Uterus (tissue), 2 donors: ENCODE data around the gene RAB43.

Source experiments
- POLR2A ChIP-seq, 2 donors: fragments of 450-650 bp; IDR thresholded peaks; one replicate each; pipeline ENCODE4 v1.6.1; 2016; ENCODE audit warnings: antibody characterized with exemption in 2 of 2, mild to moderate bottlenecking in 1 of 2, moderate library complexity in 1 of 2
- TF ChIP-seq, protein P1 (sequence below), 4 experiments: fragments of 200-600 bp in 2 of 4; fragments of 450-650 bp in 2 of 4; sonication (generic) in 2 of 4; IDR thresholded peaks; one replicate each; pipeline ENCODE4 v1.5.1; 2016 to 2019; ENCODE audit warnings: antibody characterized with exemption in 4 of 4, mild to moderate bottlenecking in 2 of 4, moderate library complexity in 1 of 4

DNA sequence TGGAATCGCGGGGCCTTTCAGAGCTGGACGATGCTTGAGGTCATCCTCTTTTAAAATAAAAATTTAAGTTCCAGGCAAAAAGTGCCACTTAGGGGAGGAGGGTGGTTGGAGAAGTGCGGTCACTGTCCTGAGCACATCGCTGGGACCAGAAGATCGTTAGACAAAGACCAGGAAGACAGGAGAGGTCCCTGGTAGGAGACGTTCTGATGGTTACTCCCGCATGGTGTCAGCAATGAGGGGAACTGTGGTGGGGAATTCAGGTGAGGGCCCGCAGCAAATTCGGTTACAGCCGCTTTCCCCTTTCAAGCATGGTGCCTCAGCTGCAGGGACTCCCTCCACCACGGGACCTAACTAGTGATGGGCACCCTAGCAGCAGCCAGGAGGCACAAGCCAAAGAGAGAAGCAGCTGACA is 40.3 kb upstream of the RAB43 start:
- TF ChIP-seq, protein P1, sequence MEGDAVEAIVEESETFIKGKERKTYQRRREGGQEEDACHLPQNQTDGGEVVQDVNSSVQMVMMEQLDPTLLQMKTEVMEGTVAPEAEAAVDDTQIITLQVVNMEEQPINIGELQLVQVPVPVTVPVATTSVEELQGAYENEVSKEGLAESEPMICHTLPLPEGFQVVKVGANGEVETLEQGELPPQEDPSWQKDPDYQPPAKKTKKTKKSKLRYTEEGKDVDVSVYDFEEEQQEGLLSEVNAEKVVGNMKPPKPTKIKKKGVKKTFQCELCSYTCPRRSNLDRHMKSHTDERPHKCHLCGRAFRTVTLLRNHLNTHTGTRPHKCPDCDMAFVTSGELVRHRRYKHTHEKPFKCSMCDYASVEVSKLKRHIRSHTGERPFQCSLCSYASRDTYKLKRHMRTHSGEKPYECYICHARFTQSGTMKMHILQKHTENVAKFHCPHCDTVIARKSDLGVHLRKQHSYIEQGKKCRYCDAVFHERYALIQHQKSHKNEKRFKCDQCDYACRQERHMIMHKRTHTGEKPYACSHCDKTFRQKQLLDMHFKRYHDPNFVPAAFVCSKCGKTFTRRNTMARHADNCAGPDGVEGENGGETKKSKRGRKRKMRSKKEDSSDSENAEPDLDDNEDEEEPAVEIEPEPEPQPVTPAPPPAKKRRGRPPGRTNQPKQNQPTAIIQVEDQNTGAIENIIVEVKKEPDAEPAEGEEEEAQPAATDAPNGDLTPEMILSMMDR (IDR thresholded peaks at IDR 0.05): no peak
- TF ChIP-seq POLR2A (IDR thresholded peaks at IDR 0.05): no peak
